ENCODE data around the gene PHF2.

- TF ChIP-seq CTCF (IDR thresholded peaks at IDR 0.05) (no peak), ZFX (IDR thresholded peaks at IDR 0.05; ENCODE audit: borderline replicate concordance) (no peak)
These were observed 98.4 kb downstream of the PHF2 start for GRCh38 chr9:93674580-93675335.
